ENCODE results near the gene DTNA. TPM values are rescaled to one million over a fixed set of nuclear protein-coding genes. Genes with fewer than 3 reads are reported as not detected.
A peak's percentile ranks its signal among the peaks of the same experiment; 100 is the strongest.
"Not testable (repeated sequence)": the region's sequence is repeated elsewhere in the genome, so short reads cannot be mapped to it uniquely, and the experiment has no call there.

The DTNA gene
- total RNA-seq, 2 donors from 2014 or later = 114 to 197 TPM

DNA sequence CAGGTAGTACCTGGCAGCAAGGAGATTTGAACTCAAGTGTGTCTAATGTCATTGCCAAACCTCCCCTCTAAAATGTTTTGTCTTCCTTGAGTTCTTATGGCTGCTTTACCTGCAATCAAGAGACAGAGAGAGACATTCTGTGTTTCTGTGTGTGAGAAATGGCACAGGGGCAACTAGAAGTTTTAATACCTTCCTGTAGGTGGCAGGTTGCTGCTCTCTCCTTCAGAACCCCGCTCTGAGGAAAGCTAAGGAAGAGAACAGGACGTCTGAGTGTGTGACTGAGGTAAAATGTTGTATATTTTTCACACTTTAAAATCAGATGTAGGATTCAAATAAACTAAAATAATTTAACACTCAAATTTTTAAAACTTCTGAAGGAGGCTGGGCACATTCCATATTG, 19.2 kb downstream of the DTNA start:
- no peaks in the 10 kb centered on the region for H3K27me3 ChIP-seq
- H3K27ac ChIP-seq = peak overlapping the region; percentile 24 to 81
- H3K4me1 ChIP-seq = peaks cover 0 to 32% of the 10 kb centered on the region in 2 donors
- H3K36me3 ChIP-seq = no peaks in the 10 kb centered on the region
- H3K9me3 ChIP-seq = peaks cover 0 to 6% of the 10 kb centered on the region in 2 donors
- no peak for DNase-seq (ENCODE audit: low spot score)
- TF ChIP-seq, protein P1, sequence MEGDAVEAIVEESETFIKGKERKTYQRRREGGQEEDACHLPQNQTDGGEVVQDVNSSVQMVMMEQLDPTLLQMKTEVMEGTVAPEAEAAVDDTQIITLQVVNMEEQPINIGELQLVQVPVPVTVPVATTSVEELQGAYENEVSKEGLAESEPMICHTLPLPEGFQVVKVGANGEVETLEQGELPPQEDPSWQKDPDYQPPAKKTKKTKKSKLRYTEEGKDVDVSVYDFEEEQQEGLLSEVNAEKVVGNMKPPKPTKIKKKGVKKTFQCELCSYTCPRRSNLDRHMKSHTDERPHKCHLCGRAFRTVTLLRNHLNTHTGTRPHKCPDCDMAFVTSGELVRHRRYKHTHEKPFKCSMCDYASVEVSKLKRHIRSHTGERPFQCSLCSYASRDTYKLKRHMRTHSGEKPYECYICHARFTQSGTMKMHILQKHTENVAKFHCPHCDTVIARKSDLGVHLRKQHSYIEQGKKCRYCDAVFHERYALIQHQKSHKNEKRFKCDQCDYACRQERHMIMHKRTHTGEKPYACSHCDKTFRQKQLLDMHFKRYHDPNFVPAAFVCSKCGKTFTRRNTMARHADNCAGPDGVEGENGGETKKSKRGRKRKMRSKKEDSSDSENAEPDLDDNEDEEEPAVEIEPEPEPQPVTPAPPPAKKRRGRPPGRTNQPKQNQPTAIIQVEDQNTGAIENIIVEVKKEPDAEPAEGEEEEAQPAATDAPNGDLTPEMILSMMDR (IDR thresholded peaks at IDR 0.05) = peak; percentile 30 to 57
- no peak overlapping the region for H3K4me3 ChIP-seq

DNA sequence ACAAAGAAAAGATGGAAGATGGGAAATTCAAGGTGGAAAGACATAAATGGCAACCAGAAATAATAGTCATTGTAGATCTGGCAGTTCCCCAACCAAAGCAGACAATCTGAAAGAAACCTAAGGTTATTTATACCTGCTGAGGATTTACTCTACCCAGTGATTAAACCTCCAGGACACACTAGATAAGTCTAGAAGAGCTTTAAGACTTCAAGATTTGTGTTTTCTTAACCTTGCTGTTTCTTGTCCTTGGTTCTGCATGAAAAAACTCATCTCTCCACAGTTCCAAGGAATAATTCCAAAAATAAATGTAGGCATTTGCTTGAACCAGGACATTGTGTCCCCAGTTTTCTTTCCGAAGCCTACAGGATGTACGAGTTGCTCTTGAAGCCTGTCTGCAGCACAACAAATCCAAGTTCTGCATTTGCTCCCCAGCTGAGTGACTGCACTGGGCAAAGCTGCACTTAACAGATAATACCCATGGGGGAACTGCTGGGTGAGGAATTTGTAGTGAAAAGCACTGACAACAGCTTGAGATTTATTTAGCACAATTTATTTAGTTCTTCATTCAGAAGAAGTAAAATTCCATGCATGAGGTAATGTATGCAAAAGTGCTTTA, 19.8 kb downstream of the DTNA start:
- Histone ChIP-seq H3K36me3 (no peaks in the 10 kb centered on the region), H3K4me1 (peaks cover 0 to 33% of the 10 kb centered on the region in 2 donors), H3K4me3 (no peak overlapping the region), H3K27ac (peak overlapping the region; percentile 38 to 81), H3K9me3 (peaks cover 0 to under 1% of the 10 kb centered on the region in 2 donors), H3K27me3 (no peaks in the 10 kb centered on the region)
- no peak for DNase-seq (ENCODE audit: low spot score)
- TF ChIP-seq, protein P1 (IDR thresholded peaks at IDR 0.05) = no peak

DNA sequence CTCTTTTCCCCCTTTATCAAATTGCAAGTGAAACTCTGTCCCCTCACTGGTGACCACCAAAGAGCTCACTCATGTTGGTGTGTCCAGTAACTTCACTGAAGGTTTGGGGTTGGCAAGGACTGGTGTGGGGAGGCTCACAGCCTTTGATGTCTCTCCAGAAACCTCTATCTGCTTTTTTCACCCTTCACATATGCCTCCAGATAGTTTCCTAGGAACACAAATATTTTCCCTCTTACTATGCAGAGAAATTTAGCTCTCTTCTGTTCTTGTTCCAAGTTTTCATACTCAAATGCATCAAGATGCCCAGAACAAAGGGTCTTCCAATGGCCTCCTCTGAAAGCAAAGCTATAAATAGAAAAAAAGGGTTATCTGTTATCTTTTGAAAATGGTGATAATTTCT, 20.7 kb downstream of the DTNA start:
- peak overlapping the region; percentile 38 to 81 for H3K27ac ChIP-seq

DNA sequence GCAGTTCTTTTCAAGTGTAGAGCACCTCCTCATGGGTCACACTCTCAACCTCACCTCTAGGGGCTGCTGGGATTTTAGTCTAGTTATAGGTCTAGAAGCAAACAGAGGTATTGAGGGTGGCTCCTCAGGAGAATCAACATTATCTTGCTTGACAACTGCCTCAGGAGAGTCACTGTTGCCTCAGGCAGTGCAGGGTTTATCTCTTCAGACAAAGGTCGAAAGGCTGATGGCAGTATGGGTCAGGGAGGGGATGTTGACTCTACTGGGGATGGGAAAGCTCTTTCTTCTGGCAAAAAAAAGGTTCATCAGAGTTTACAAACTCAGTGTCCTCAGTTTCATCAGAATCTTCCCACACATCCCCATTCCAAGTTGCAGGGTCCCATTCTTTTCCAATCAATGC, 24.0 kb downstream of the DTNA start:
- TF ChIP-seq, protein P1 (IDR thresholded peaks at IDR 0.05) = no peak
- H3K27me3 ChIP-seq = no peaks in the 10 kb centered on the region
- no peak overlapping the region for H3K4me3 ChIP-seq
- no peak overlapping the region for H3K27ac ChIP-seq
- H3K36me3 ChIP-seq = no peaks in the 10 kb centered on the region
- peaks cover 0 to 46% of the 10 kb centered on the region in 2 donors for H3K4me1 ChIP-seq
- H3K9me3 ChIP-seq = no peaks in the 10 kb centered on the region
- no peak for DNase-seq (ENCODE audit: low spot score)

More for the DNA sequence above, 20.7 kb downstream of the DTNA start:
- Histone ChIP-seq H3K36me3 (no peaks in the 10 kb centered on the region), H3K9me3 (no peaks in the 10 kb centered on the region), H3K4me1 (peaks cover 0 to 33% of the 10 kb centered on the region in 2 donors), H3K27me3 (no peaks in the 10 kb centered on the region), H3K4me3 (no peak overlapping the region)
- TF ChIP-seq, protein P1 (IDR thresholded peaks at IDR 0.05) = no peak
- DNase-seq (ENCODE audit: low spot score) = no peak

DNA sequence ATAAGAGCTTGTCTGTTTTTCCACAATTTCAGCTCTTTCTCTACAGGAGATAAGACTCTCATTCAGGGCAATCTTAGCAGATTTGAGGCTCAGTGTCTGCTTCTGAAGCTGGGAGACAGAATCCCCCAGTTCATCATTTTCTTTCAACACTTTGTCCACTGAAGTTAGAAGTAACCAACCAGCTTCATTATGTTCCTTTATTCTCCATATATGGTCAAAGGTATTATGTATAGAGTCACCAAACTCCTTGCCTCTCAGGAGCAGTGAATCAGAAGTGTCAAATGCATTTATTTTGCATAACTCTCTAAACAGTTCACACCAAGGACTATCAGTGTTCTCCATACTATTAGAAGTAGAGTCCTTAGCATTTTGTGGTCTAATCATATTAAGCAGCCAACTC, 24.4 kb downstream of the DTNA start:
- not testable (repeated sequence) for H3K27ac ChIP-seq; H3K27me3 ChIP-seq; DNase-seq (ENCODE audit: low spot score); H3K9me3 ChIP-seq; H3K4me3 ChIP-seq; H3K36me3 ChIP-seq
- H3K4me1 ChIP-seq = peaks cover 0 to 51% of the 10 kb centered on the region in 2 donors

DNA sequence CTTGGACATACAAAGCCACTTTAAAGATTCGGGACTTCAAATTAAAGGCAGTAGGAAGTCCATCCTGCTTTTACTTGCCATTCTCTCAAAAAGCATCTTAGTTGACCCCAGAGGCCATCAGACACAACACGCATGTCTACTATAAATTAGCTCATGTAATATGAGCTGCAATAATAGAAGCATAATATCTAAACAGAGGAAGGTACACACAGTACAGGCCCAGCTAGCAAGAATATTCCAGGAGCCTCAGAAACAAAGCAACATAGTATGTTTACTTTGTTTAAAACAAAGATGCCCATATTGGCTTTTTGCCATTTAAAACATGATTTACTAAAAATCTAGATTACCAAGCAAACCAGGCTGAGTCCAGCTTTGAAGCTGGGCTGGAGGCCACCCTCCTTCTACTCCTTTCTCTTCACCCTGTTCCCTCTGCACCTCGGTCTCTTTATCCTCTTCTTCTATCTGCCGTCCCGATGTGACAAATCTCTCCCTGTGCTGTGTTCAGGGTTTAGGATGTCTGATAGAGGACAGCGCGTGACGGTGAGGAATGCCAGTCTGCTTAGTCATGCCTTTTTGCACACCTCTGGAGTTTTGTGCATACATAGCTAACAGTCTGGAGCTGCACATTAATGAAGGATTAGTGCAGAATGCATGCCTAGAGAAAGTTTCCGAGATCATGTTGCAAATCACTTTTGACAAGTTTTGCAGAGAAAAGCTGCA, 28.2 kb downstream of the DTNA start:
- H3K4me3 ChIP-seq = no peak overlapping the region
- peak overlapping the region; percentile 38 to 69 for H3K27ac ChIP-seq
- TF ChIP-seq, protein P1 (IDR thresholded peaks at IDR 0.05) = no peak
- DNase-seq (ENCODE audit: low spot score) = no peak
- H3K27me3 ChIP-seq = no peaks in the 10 kb centered on the region
- no peaks in the 10 kb centered on the region for H3K9me3 ChIP-seq
- peaks cover 0 to 39% of the 10 kb centered on the region in 2 donors for H3K4me1 ChIP-seq
- H3K36me3 ChIP-seq = no peaks in the 10 kb centered on the region

Measured in right atrium auricular region (tissue), 2 donors.